Measurements from ENCODE around the gene LAPTM4A.

Gene LAPTM4A

GRCh38 chr2:20034821-20035220, 16.6 kb downstream of the LAPTM4A start:
- H3K4me1 ChIP-seq (ENCODE audit: control extremely low read depth in 1 of 4, control insufficient read depth in 4 of 4, insufficient read depth in 4 of 4, low read length in 3 of 4), result peaks cover 0 to 7% (median 4%) of the 10 kb centered on the region in 4 experiments
- no peak overlapping the region for H3K27ac ChIP-seq (ENCODE audit: insufficient read depth in 1 of 2, low read depth in 1 of 2, low read length in 2 of 2, poor library complexity in 1 of 2, severe bottlenecking in 2 of 2)
- POLR2A ChIA-PET, result interaction anchor here (2.2 kb wide), 1 partner anchor 16 kb away, joined by 7 read pairs; the partner anchor contains the start of gene LAPTM4A
- H3K36me3 ChIP-seq (ENCODE audit: control insufficient read depth in 4 of 4, insufficient read depth in 4 of 4, low read length in 3 of 4), result peaks cover 20 to 97% (median 81%) of the 10 kb centered on the region in 4 experiments
- H3K9me3 ChIP-seq (ENCODE audit: control extremely low read depth in 1 of 5, control insufficient read depth in 4 of 5, insufficient read depth in 2 of 5, low read depth in 1 of 5, low read length in 4 of 5), result peaks cover 0 to 6% (median 0%) of the 10 kb centered on the region in 5 experiments
- no peak for DNase-seq
- 100% methylated on average over 1 of the region's 2 CpGs for WGBS (ENCODE audit: insufficient coverage)
- no peak overlapping the region for H3K4me3 ChIP-seq (ENCODE audit: control insufficient read depth in 1 of 7, extremely low read depth in 1 of 7, insufficient read depth in 4 of 7, low read depth in 2 of 7, low read length in 6 of 7)
- no peaks in the 10 kb centered on the region for H3K27me3 ChIP-seq (replicated peaks in 2 of 5; ENCODE audit: control insufficient read depth in 4 of 5, insufficient read depth in 5 of 5, low read length in 4 of 5)
- CTCF ChIA-PET, result interaction anchor here (0.8 to 5.1 kb wide), 6 partner anchors 10 to 100 kb away, joined by 3 to 28 read pairs (median 3); partner anchors contain the start of gene LAPTM4A

- Histone ChIP-seq H3K4me3 (ENCODE audit: control insufficient read depth in 1 of 7, extremely low read depth in 1 of 7, insufficient read depth in 4 of 7, low read depth in 2 of 7, low read length in 6 of 7) (no peak overlapping the region), H3K4me1 (ENCODE audit: control extremely low read depth in 1 of 4, control insufficient read depth in 4 of 4, insufficient read depth in 4 of 4, low read length in 3 of 4) (peaks cover 0 to 7% (median 4%) of the 10 kb centered on the region in 4 experiments), H3K27me3 (replicated peaks in 2 of 5; ENCODE audit: control insufficient read depth in 4 of 5, insufficient read depth in 5 of 5, low read length in 4 of 5) (no peaks in the 10 kb centered on the region), H3K27ac (ENCODE audit: insufficient read depth in 1 of 2, low read depth in 1 of 2, low read length in 2 of 2, poor library complexity in 1 of 2, severe bottlenecking in 2 of 2) (no peak overlapping the region), H3K9me3 (ENCODE audit: control extremely low read depth in 1 of 5, control insufficient read depth in 4 of 5, insufficient read depth in 2 of 5, low read depth in 1 of 5, low read length in 4 of 5) (peaks cover 0 to 8% (median 0%) of the 10 kb centered on the region in 5 experiments), H3K36me3 (ENCODE audit: control insufficient read depth in 4 of 4, insufficient read depth in 4 of 4, low read length in 3 of 4) (peaks cover 21 to 99% (median 75%) of the 10 kb centered on the region in 4 experiments)
- WGBS (ENCODE audit: insufficient coverage), result 100% methylated on average over 4 of the region's 4 CpGs
- POLR2A ChIA-PET, result interaction anchor here (2.2 kb wide), 1 partner anchor 17 kb away, joined by 7 read pairs; the partner anchor contains the start of gene LAPTM4A
- DNase-seq, result no peak
- CTCF ChIA-PET, result interaction anchor here (0.8 to 5.1 kb wide), 6 partner anchors 10 to 99 kb away, joined by 3 to 28 read pairs (median 3); partner anchors contain the start of gene LAPTM4A
Measured at GRCh38 chr2:20034218-20034617, 17.2 kb downstream of the LAPTM4A start.

- WGBS (ENCODE audit: insufficient coverage), result 100% methylated on average over 2 of the region's 3 CpGs
- DNase-seq, result no peak
- CTCF ChIA-PET, result interaction anchor here (0.8 to 5.1 kb wide), 6 partner anchors 10 to 67 kb away, joined by 3 to 28 read pairs (median 4); partner anchors contain the start of gene LAPTM4A
- Histone ChIP-seq H3K4me3 (ENCODE audit: control insufficient read depth in 1 of 7, extremely low read depth in 1 of 7, insufficient read depth in 4 of 7, low read depth in 2 of 7, low read length in 6 of 7) (no peak overlapping the region), H3K27me3 (replicated peaks in 2 of 5; ENCODE audit: control insufficient read depth in 4 of 5, insufficient read depth in 5 of 5, low read length in 4 of 5) (no peaks in the 10 kb centered on the region), H3K36me3 (ENCODE audit: control insufficient read depth in 4 of 4, insufficient read depth in 4 of 4, low read length in 3 of 4) (peaks cover 23 to 99% (median 70%) of the 10 kb centered on the region in 4 experiments), H3K27ac (ENCODE audit: insufficient read depth in 1 of 2, low read depth in 1 of 2, low read length in 2 of 2, poor library complexity in 1 of 2, severe bottlenecking in 2 of 2) (no peak overlapping the region), H3K4me1 (ENCODE audit: control extremely low read depth in 1 of 4, control insufficient read depth in 4 of 4, insufficient read depth in 4 of 4, low read length in 3 of 4) (peaks cover 0 to 7% (median 4%) of the 10 kb centered on the region in 4 experiments), H3K9me3 (ENCODE audit: control extremely low read depth in 1 of 5, control insufficient read depth in 4 of 5, insufficient read depth in 2 of 5, low read depth in 1 of 5, low read length in 4 of 5) (peaks cover 0 to 17% (median 3%) of the 10 kb centered on the region in 5 experiments)
- POLR2A ChIA-PET, result interaction anchor here (2.2 kb wide), 1 partner anchor 18 kb away, joined by 7 read pairs; the partner anchor contains the start of gene LAPTM4A
Measured at GRCh38 chr2:20033322-20033721, 18.1 kb downstream of the LAPTM4A start.

GRCh38 chr2:20030224-20030623, 21.2 kb downstream of the LAPTM4A start:
- Histone ChIP-seq H3K27me3 (replicated peaks in 2 of 5; ENCODE audit: control insufficient read depth in 4 of 5, insufficient read depth in 5 of 5, low read length in 4 of 5) (no peaks in the 10 kb centered on the region), H3K27ac (ENCODE audit: insufficient read depth in 1 of 2, low read depth in 1 of 2, low read length in 2 of 2, poor library complexity in 1 of 2, severe bottlenecking in 2 of 2) (no peak overlapping the region), H3K9me3 (ENCODE audit: control extremely low read depth in 1 of 5, control insufficient read depth in 4 of 5, insufficient read depth in 2 of 5, low read depth in 1 of 5, low read length in 4 of 5) (peaks cover 0 to 26% (median 3%) of the 10 kb centered on the region in 5 experiments), H3K4me1 (ENCODE audit: control extremely low read depth in 1 of 4, control insufficient read depth in 4 of 4, insufficient read depth in 4 of 4, low read length in 3 of 4) (no peaks in the 10 kb centered on the region), H3K36me3 (ENCODE audit: control insufficient read depth in 4 of 4, insufficient read depth in 4 of 4, low read length in 3 of 4) (peaks cover 16 to 82% (median 53%) of the 10 kb centered on the region in 4 experiments), H3K4me3 (ENCODE audit: control insufficient read depth in 1 of 7, extremely low read depth in 1 of 7, insufficient read depth in 4 of 7, low read depth in 2 of 7, low read length in 6 of 7) (no peak overlapping the region)
- ChIA-PET POLR2A (no interaction called here), CTCF (interaction anchor here (1.7 to 3.3 kb wide), 2 partner anchors 15 to 22 kb away, joined by 3 to 14 read pairs; partner anchors contain the start of gene LAPTM4A)
- WGBS (ENCODE audit: insufficient coverage), result 46% methylated on average over 2 of the region's 6 CpGs
- no peak for DNase-seq

- Histone ChIP-seq H3K4me3 (ENCODE audit: control insufficient read depth in 1 of 7, extremely low read depth in 1 of 7, insufficient read depth in 4 of 7, low read depth in 2 of 7, low read length in 6 of 7) (no peak overlapping the region), H3K9me3 (ENCODE audit: control extremely low read depth in 1 of 5, control insufficient read depth in 4 of 5, insufficient read depth in 2 of 5, low read depth in 1 of 5, low read length in 4 of 5) (peaks cover 0 to 26% (median 3%) of the 10 kb centered on the region in 5 experiments), H3K4me1 (ENCODE audit: control extremely low read depth in 1 of 4, control insufficient read depth in 4 of 4, insufficient read depth in 4 of 4, low read length in 3 of 4) (no peaks in the 10 kb centered on the region), H3K27me3 (replicated peaks in 2 of 5; ENCODE audit: control insufficient read depth in 4 of 5, insufficient read depth in 5 of 5, low read length in 4 of 5) (no peaks in the 10 kb centered on the region), H3K27ac (ENCODE audit: insufficient read depth in 1 of 2, low read depth in 1 of 2, low read length in 2 of 2, poor library complexity in 1 of 2, severe bottlenecking in 2 of 2) (no peak overlapping the region), H3K36me3 (ENCODE audit: control insufficient read depth in 4 of 4, insufficient read depth in 4 of 4, low read length in 3 of 4) (peaks cover 10 to 59% (median 32%) of the 10 kb centered on the region in 4 experiments)
- ChIA-PET POLR2A (no interaction called here), CTCF (interaction anchor here (1.1 to 1.5 kb wide), 3 partner anchors 9 to 28 kb away, joined by 3 to 6 read pairs (median 4); no protein-coding TSS in a partner anchor)
- no peak for DNase-seq
- 100% methylated on average over 1 of the region's 3 CpGs for WGBS (ENCODE audit: insufficient coverage)
Measured at GRCh38 chr2:20027705-20028434, 23.6 kb downstream of the LAPTM4A start.

GRCh38 chr2:20027260-20027677, 24.2 kb downstream of the LAPTM4A start:
- Histone ChIP-seq H3K4me1 (ENCODE audit: control extremely low read depth in 1 of 4, control insufficient read depth in 4 of 4, insufficient read depth in 4 of 4, low read length in 3 of 4) (no peaks in the 10 kb centered on the region), H3K9me3 (ENCODE audit: control extremely low read depth in 1 of 5, control insufficient read depth in 4 of 5, insufficient read depth in 2 of 5, low read depth in 1 of 5, low read length in 4 of 5) (peaks cover 0 to 28% (median 3%) of the 10 kb centered on the region in 5 experiments), H3K27me3 (replicated peaks in 2 of 5; ENCODE audit: control insufficient read depth in 4 of 5, insufficient read depth in 5 of 5, low read length in 4 of 5) (no peaks in the 10 kb centered on the region), H3K27ac (ENCODE audit: insufficient read depth in 1 of 2, low read depth in 1 of 2, low read length in 2 of 2, poor library complexity in 1 of 2, severe bottlenecking in 2 of 2) (no peak overlapping the region), H3K36me3 (ENCODE audit: control insufficient read depth in 4 of 4, insufficient read depth in 4 of 4, low read length in 3 of 4) (peaks cover 10 to 55% (median 26%) of the 10 kb centered on the region in 4 experiments), H3K4me3 (ENCODE audit: control insufficient read depth in 1 of 7, extremely low read depth in 1 of 7, insufficient read depth in 4 of 7, low read depth in 2 of 7, low read length in 6 of 7) (no peak overlapping the region)
- POLR2A ChIA-PET, result no interaction called here
- CTCF ChIA-PET, result interaction anchor here (1.1 to 1.5 kb wide), 2 partner anchors 12 to 27 kb away, joined by 3 to 6 read pairs; no protein-coding TSS in a partner anchor
- DNase-seq, result no peak
- 67% methylated on average over 3 of the region's 4 CpGs for WGBS (ENCODE audit: insufficient coverage)
